RPMI8226 (cell line): ENCODE measurements around the gene AK5.

Experiments
- DNase-seq: peaks from one replicate; pipeline ENCODE4 v3.0.0-alpha.2; 2015

Gene AK5, protein sequence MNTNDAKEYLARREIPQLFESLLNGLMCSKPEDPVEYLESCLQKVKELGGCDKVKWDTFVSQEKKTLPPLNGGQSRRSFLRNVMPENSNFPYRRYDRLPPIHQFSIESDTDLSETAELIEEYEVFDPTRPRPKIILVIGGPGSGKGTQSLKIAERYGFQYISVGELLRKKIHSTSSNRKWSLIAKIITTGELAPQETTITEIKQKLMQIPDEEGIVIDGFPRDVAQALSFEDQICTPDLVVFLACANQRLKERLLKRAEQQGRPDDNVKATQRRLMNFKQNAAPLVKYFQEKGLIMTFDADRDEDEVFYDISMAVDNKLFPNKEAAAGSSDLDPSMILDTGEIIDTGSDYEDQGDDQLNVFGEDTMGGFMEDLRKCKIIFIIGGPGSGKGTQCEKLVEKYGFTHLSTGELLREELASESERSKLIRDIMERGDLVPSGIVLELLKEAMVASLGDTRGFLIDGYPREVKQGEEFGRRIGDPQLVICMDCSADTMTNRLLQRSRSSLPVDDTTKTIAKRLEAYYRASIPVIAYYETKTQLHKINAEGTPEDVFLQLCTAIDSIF

DNA sequence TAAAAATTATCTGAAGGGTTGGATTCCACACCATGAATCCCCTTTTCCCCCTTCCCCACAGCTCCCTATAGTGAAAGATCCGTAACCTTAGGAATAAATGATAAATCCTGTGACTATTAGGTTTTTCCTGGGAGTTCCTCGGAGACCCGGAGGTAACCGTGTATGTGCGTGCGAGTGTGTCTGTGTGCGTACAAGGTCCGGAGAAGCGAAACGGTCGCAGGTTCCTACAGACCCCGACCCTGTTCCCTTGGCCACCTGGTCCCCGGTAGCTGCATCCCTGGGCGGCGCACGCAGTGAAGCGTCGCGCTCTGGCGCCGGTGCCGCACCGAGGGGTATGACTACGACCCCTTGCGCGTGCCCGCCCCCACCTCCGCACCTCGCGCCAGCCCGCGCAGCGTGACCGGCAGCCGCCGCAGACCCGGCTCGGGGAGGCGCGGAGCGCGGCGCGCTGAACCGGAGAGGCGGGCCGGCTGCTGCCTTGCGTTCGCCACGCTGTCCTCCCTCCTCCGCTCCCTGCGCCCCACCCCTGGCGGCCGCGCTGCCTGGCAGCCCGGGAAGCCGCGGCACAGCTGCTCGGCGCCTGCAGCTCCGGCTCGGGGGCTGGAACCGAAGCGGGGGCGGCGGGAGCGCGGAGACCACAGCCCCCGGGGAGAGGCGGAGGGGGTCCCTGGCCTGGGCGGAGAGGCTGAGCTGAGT is at the start of gene AK5:
AK5 (plus strand) TSS at position 529 of the 696 bp plus-strand sequence. CDS start 295 bp downstream, outside the sequence.
- DNase-seq: no peak

DNA sequence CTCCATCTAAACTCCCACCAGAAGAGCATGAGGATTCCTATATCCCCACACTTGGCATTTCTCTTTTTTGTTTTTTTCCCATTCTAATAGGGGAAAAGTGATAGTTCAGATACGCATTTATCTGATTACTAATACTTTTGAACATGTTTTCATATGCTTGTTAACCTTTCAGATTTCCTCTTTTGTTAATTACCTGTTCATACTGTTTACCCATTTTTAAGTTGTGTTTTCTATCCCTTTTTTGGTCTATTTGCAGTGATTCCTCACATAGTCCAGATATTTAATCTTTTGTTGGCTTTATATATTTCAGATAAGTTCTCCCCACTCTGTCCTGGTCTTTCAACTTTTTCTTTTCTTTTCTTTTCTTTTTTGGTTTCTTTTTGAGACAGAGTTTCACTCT is 49.0 kb upstream of the AK5 start:
- no peak for DNase-seq

DNA sequence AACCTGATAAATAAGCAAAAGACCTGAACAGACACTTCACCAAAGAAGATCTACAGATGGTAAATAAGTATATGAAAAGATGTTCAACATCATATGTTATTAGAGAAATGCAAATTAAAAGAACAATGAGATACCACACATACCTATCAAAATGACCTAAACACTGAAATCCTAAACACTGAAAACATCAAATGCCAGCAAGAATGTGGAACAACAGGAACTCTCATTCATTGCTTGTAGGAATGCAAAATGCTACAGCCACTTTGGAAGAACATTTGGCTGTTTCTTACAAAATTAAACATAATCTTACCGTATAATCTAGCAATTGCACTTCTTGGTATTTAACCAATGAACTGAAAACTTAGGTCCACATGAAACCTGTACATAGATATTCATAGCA is 47.7 kb upstream of the AK5 start:
- DNase-seq: no peak

DNA sequence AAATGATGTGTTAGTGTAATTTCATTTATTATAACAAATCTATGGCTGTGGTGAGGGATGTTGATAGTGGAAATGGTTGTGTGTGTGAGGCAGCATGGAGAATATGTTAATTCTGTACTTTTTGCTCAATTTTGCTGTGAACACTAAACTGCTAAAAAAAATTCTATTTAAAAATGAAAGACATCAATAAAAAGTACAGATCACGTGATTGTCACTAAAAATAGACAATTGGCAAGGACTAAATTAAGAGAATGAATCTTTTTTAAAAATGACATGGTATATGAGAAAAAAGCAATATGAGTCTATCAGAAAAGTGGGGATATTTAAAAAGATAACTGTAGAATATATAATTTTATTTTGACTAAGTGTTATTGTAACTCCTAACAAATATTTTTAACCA is 46.9 kb upstream of the AK5 start:
- DNase-seq: no peak

DNA sequence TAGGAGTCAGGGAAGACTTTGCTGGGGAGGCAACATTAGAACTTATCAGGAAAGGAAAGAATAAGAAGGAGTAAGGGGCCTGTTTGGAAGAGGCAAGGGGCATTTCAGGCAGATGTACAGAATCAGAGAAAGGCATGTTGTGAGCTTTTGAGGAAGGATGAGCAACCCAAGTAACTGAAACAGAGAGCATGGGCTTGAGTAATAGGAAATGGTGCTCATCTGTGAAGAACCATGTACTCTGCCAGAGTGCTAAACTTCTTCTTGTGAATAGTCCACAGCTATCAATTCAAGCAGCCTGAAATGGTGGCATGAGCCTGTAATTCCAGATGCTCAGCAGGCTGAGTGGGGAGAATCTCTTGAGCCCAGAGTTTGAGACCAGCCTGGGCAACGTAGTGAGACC is 43.4 kb upstream of the AK5 start:
- no peak for DNase-seq

DNA sequence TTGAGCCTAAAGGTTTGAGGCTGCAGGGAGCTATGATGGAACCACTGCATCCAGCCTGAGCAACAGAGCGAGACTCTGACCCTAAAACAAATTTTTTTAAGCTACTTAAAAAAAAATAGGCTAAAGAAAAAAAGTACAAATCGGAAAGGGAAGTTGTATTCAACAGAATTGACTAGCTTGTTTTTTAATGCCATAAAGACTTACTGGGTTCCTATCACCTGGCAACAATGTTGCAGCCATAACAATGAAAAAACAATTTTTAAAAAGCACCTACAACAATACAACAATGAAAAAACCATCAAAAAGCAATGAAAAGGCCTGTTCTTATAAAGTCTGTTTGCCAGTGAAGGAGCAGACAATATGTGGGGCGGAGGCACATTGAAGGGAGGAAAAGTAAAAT is 42.5 kb upstream of the AK5 start:
- no peak for DNase-seq

DNA sequence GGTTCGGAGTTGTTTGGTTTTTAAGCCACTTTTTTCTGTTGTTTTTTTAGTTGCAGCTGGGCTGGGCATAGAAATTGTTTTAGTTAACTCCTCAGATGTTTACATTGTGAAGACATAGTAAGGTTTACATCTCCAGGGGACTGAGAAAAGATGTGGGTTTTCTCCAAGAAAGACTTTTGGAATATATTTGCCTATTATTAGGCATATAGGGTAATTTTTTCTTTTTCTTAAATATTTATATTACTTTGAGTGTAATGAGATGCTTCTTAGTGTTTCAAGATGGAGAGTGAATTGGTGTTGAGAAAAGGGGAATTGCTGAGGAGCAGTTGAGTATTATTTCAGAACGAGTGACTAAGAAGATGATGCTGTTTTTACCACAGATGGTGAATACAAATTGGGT is 36.0 kb upstream of the AK5 start:
- DNase-seq: no peak

DNA sequence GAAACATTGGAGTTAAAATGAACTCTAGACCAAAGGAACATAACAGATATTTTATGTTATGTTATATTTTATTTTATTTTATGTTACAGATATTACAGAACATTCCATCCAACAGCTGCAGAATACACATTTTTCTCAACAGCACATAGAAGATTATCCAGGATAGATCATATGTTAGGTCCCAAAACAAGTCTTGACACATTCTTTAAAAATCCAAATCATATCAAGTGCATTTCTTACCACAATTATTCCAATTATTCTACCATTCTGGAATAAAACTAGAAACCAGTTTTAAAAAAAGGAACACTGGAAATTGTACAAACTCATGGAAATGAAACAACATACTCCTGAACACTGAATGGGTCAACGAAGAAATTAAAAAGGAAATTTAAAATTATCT is 31.7 kb upstream of the AK5 start:
- DNase-seq: no peak

DNA sequence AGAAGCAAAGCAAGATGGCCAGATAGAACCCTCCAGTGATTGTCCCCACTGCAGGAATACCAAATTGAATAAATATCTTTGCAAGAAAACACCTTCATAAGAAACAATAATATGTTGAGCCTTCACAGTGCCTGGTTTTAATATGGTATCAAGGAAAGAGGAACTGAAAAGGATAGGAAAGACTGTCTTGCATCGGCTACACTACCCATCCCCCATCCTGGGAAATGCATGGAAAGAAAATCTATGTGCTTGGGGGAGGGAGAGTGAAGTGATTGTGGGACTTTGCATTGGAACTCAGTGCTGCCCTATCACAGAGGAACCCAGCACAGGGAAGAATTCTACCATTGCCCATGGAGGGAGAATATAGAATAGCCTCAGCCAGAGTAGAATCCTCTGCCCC is 28.6 kb upstream of the AK5 start:
- no peak for DNase-seq

DNA sequence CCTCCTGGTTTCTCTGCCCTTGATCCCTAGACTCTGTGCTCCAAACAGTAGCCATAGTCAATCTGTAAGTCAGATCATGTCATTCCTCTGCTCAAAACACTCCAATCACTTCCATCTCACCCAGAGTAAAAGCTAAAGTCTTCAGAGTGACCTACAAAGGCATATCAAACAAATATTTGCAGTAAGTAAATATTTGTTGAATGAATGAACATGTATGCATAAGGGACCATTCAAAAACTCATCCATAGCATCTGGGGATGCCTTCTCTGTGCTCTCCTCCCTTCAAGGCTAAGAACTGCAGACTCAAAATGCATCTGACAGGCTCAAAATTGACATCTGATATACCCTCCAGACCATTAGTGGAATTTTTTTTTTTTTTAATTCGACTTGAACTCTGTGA is 18.1 kb upstream of the AK5 start:
- no peak for DNase-seq

DNA sequence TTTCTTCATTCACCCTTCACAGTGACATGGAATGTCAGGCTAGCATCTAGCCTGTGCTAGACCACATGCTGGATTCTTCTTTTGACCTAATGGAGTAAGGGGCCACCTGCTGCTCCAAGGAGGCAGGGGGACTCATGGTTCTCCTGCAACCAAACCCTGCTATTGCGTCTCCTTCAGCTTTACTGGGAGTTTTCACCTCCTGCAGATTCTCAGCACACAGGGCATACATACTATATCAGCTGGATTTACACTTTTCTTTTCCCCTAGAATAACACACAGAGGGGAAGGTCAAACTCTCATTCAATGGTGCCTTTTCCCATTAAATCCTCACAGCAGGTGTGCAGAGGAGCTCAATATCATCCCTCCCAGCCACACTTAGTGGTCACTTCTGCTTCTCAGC is 16.6 kb upstream of the AK5 start:
- no peak for DNase-seq

DNA sequence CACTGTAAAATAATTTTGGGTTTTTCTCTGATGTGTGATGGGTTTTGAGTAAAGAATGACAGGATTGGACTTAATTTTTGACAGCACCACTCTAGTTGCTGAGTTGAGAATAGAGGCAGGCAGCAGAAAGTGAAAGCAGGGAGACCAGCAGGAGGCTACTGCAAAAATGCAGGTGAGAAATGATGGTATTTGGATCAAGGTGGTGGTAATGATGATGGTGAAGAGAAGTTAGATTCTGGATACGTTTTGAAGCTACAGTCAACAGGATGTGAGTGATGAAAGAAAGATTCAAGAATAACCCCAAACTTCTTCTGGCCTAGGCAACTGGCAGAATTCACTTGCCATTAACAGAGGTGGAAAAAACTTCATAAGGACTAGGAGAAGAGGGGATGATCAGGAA is 14.8 kb upstream of the AK5 start:
- no peak for DNase-seq

DNA sequence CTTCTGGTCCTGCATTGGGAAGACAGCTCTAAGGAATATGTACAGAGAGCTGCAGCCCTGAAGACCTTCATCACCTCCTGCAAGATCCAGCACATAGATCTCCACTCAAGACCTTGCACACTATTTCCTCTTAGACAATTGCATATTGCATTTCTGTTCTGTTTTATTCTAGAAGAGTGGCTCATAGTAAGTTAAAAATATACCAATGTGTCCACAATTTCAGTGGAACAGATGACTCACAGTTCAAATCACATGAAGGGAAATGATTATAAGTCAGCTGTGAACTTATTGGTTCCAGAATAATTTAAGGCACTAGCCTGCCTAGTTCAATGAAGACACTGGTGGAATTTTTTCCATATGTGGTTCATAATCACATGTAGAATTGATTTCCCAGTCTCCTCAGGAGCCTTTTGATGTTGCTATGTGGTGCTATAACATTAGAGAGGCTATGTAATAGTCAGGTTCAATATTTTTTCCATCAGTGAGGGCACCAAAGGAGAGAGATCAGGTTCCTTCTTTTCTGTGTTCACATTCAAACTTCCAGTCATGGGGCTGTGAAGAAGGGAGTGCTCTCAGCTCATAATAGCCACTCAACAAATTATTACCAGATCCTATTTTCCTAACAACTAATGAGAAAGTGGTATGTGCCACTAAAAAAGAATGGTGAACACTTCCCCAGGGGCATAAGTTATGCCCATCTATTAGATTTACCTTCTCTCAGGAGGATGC is 9.8 kb upstream of the AK5 start:
- no peak for DNase-seq

DNA sequence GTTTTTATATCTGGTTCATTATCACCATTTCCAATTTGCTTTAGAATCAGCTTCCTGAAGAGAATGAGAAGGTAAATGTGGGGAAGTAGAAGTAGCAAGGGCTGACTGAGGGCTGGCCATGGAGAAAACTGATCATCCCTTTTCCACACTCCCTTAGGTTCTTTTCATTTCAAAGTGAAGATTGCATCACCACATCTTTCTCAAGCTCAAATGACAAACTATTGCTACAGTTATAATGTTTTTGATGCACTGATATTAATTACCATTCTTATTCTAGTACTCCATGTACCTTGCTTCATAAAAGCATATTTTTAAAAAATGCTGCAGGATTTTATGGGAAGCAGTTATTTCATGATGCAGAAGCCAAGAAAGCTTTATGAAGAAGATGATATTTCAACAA is 7.9 kb upstream of the AK5 start:
- no peak for DNase-seq

DNA sequence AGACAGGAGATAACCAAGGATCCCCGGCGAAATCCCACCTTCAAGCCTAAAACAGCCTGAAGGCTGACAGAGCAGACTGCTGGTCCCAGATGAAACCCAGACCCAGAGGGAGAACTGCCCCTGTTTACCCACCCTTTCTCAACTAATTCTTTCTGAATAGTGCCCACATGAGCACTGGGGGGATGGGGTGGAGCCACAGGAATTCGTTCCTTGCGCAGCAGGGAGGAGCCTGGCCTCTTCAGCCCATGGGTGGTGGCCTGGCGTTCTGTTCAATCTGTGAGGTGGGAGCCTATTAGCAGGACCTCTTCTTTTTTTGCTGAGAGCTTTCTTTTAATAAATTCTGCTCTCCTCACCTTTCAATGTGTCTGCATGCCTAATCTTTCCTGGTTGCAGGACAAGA is 6.6 kb upstream of the AK5 start:
- no peak for DNase-seq

DNA sequence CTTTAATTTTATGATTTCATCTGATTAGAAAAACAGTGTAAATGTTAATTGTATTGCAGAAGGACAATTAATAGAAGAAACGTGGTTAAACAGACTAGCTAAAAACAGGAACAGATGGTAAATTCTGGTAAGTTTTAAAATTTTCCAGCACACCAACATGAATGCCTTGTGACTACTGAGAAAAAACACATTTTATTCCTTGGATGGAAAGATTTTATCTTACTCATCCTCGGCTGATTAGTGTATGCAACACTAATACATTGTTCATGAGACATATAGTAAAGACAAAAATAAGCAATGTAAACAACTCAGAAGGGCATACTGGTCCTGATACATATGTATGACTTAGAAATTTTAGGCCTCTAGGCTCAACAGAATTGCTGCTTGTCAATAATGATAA is 4.9 kb upstream of the AK5 start:
- no peak for DNase-seq

DNA sequence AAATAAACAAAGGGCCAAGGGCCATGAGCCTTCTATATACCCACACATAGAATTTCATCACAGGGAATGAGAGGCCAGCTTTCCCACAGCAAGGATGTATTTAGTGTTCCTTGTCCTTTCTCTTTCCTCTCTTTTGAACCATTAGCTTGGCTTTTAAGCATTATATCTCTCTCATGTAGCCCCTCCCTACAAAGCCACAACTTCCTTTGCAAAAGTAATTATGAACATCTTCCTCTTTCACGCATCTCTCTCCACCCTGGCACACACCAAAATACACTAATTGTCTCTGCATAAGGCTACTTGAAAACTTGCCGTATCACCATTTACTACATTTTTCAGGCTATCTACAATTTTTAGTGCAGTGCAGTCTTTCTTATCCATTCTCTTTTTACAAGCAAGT is 1.9 kb upstream of the AK5 start:
- DNase-seq: no peak

DNA sequence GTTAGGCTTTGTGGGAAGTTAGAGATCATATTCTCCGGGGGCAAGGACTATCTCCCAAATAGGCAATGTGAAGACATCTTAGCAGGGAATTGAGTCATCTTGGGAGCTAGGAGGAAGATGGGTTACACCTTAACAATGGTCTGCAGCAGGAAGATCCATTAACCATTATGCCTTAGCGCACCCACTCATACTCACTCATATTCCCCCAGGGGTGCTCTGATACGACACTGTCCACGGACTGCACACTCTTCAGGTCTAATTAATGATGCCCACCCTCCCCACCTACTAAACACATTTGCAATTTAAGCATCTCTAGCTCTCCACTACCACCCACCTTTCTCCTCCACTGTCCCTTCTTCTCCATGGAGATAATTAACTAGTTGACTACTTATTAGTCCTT is 857 bp upstream of the AK5 start:
- DNase-seq: no peak

DNA sequence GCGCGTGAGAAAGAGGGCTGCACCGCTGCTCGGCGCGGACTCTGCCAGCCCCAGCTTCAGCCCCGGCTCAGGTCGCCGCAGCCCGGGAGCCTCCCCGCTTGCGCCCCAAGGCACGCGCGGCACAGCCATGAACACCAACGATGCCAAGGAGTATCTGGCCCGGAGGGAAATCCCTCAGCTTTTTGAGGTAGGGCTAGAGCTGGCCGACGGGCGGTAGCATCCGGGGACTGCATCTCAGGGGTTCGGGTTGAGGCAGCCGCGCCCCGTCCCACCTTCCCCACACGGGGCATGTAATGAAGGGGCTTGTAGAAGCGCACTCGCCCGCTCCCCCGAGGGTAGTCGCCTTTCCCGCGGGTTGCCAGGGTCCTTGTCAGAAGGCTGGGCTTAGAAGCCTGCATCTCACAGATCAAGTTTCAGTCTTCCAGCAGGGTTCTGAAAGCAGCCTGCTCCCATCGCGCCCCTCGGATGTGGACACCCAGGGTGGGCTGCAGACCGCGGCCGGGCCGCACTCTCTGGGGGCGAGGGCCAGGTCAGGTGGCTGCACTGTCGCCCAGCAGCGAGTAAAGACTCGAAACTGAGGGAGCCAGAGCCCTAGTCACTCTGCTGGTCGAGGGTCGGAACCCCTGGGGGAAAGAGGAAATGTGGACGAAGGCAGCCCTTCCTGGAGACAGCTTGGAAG is 507 bp downstream of the AK5 start:
- DNase-seq: no peak

DNA sequence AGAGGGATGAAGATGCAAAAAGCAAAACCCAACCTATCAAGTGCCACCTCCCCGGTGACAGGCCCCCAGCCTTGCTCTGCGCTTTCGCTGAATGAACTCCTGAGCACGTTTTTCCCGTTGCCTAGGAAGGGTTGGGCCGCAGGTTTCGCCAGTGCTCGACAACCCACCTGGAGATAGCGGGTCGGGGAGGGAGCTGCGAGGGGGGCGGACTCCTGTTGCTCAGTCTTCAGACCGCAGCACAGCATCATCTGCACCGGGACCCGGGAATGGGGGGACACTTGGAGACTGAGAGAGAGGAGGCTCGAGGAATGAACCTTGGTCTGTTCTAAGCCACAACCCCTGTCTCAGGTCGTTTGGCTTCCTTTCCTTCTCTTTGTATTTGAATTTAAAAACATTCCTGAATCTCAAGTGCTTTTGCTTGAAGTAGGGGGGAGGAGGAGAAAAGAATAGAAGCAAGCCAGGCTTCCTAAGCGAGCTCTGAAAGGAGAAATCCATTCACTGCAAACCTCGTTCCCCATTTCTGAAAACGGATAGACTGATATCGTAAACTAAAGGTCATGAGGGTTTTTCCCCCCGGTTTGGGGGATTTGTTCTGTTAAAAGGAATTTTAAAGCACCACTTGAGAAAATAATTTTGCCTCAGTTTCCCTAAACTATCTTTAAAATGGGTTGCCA is 1.2 kb downstream of the AK5 start:
- no peak for DNase-seq

DNA sequence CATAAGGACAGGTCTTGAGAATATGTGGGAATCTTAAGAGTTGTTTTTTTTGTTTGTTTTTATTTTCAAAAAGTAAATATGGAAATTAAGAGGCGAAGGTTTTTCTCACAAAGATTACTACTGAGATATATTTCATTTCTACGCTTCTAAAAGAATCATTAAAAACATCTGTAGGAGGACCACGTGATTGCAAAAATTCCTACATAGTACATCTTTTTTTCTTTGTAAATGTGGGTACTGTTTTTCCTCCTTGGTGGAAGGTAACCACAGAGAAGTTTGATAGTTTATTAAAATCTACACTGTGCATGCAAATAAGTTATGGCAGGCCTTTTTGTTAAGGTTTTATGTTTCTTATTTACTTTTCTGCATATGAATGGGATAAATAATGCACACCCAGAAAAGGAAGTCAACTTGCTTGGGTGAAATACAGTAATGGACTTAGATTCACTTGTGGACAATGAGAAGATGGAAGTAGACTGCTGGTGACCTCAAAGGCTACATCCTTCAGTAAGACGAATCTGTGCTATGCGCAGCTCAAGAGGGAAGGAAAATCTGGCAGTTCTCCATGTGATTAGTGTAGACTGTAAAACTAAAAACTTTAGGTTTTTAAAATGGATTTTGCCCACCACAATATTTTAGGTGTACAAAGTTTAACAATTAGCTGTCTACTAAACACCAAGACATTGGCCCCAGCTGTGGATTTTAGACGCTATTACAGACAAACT is 2.0 kb downstream of the AK5 start:
- no peak for DNase-seq

DNA sequence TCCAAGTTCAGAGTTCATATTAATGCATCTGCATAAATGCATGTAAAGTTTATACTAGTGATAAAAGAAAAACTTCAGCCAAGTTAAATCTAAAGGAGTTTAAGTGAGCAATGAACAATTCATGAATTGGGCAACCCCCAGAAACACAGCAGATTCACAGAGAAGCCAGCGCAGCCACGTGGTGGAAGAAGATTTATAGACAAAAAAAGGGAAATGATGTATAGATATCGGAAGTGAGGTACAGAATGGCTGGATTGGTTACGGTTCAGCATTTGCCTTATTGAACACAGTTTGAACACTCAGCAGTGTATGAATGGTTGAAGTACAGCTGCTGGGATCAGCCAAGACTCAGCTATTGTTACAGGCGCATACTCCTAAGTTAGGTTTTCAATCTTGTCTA is 5.7 kb downstream of the AK5 start:
- DNase-seq: no peak
